Lower leg skin (tissue), 4 donors: ENCODE results near the gene TFEB. TPM values are rescaled to one million over a fixed set of nuclear protein-coding genes. Genes with fewer than 3 reads are reported as not detected.

ENCODE experiments used
- DNase-seq, 2 donors: peaks; one replicate each; pipeline ENCODE4 v3.0.0-alpha.2; 2019; ENCODE audit warnings: low spot score in 2 of 2
- H3K4me3 ChIP-seq: fragments of 200-600 bp; sonication (generic); 2 replicates; pipeline ENCODE4 v1.5.1; 2017; ENCODE audit warnings: mild to moderate bottlenecking, low read depth; ENCODE audit not compliant: poor library complexity, severe bottlenecking
- POLR2A ChIP-seq, 2 donors: fragments of 450-650 bp; IDR thresholded peaks; one replicate each; pipeline ENCODE4 v1.6.1; 2016 to 2017; ENCODE audit warnings: antibody characterized with exemption in 2 of 2, mild to moderate bottlenecking in 1 of 2, moderate library complexity in 1 of 2
- WGBS, 2 donors: methylation state at CpG; one replicate each; pipeline ENCODE4 v1.1.5; 2018; 5-methylcytosine and 5-hydroxymethylcytosine counted together
- intact Hi-C: fragments of 100-400 bp; cut with DNase I; formaldehyde crosslinking; loops from one replicate; pipeline ENCODE4 v1.15.0; 2023; ENCODE audit warnings: low total_unique reads
- total RNA-seq, 4 donors: library from RNA; depleted of rRNA; stranded (reverse); fragments of >200 nt; gene quantifications; one replicate each; pipeline ENCODE4 v1.1.0, GENCODE V29; 2016
- TF ChIP-seq, protein P1 (sequence below), 3 donors: fragments of 450-650 bp; IDR thresholded peaks; one replicate each; pipeline ENCODE4 v1.5.1; 2016; ENCODE audit warnings: antibody characterized with exemption in 3 of 3, mild to moderate bottlenecking in 3 of 3, moderate library complexity in 2 of 3

Gene TFEB
- total RNA-seq, 4 donors from 2014 or later: 20.2 to 38.3 (median 26.0) TPM

DNA sequence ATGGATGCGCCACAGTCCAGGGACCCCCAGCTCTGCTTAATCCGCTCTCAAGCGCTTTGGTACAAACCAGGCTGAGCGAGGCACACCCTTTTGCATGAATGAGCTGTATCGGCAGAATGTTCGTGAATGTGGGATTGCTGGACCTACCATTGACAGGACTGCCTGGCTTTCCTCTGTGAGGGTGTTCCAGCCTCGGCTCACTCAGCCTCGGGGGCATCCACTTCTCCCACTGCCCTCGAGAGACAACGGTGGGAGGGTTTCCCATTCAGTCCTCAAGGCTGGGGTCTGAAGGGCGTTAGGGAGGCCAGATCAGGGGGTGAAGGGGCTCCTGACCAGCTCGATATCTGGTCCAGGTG lies 79.8 kb downstream of the TFEB start:
- no peak overlapping the region for H3K4me3 ChIP-seq
- WGBS, 2 donors: 61 to 68% methylated on average over 11 to 12 of the region's 12 CpGs
- no peak for TF ChIP-seq POLR2A (IDR thresholded peaks at IDR 0.05)
- TF ChIP-seq, protein P1, sequence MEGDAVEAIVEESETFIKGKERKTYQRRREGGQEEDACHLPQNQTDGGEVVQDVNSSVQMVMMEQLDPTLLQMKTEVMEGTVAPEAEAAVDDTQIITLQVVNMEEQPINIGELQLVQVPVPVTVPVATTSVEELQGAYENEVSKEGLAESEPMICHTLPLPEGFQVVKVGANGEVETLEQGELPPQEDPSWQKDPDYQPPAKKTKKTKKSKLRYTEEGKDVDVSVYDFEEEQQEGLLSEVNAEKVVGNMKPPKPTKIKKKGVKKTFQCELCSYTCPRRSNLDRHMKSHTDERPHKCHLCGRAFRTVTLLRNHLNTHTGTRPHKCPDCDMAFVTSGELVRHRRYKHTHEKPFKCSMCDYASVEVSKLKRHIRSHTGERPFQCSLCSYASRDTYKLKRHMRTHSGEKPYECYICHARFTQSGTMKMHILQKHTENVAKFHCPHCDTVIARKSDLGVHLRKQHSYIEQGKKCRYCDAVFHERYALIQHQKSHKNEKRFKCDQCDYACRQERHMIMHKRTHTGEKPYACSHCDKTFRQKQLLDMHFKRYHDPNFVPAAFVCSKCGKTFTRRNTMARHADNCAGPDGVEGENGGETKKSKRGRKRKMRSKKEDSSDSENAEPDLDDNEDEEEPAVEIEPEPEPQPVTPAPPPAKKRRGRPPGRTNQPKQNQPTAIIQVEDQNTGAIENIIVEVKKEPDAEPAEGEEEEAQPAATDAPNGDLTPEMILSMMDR (IDR thresholded peaks at IDR 0.05): no peak
- no peak for DNase-seq
- intact Hi-C loops: no loop called here

DNA sequence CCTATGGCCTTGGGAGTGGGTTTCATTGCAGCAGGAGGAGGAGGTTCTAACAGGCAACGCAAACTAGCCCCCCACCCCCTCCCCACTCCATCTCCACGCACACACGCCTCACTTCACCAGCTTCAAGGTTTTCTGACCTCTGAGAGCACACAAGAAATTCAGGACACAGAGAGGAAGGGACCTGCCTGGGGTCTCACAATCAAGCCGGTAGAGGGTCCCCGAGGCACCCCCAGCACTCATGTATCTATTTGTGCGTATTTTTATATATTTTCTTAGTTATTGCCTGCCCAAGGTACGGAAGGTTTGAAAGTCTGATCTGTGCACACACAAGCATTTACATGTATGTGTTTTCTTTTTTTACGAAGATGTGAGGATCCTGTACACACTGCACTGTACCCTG lies 80.2 kb downstream of the TFEB start:
- TF ChIP-seq, protein P1 (IDR thresholded peaks at IDR 0.05): no peak
- no peak for TF ChIP-seq POLR2A (IDR thresholded peaks at IDR 0.05)
- DNase-seq: no peak
- intact Hi-C loops: no loop called here
- H3K4me3 ChIP-seq: no peak overlapping the region
- 88 to 91% methylated on average over 8 of the region's 8 CpGs for WGBS, 2 donors

DNA sequence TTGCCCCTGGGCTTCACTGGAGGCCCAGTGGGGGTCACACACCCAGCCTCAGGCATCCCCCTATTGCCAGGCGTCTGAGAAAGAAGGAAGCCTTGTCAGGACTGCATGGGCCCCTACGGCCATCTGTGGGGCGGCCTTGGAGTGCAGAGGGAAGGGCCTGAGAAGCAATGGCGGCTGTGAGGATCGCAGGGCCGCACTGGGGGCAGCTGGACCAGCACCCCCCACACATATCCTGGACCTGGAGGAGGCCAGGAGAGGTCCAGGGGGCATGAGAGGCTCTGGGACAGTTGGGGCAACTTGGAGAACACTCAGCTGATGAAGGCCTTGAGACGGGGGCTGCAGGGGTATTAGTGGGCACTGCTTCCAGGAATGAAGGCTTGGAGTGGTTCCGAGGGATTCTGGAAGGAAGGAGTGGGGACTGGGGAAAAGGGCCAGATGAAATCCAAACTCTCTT lies 80.7 kb downstream of the TFEB start:
- H3K4me3 ChIP-seq: no peak overlapping the region
- intact Hi-C loops: no loop called here
- no peak for DNase-seq
- WGBS, 2 donors: 70 to 86% methylated on average over 8 of the region's 8 CpGs
- no peak for TF ChIP-seq POLR2A (IDR thresholded peaks at IDR 0.05)
- TF ChIP-seq, protein P1 (IDR thresholded peaks at IDR 0.05): no peak

DNA sequence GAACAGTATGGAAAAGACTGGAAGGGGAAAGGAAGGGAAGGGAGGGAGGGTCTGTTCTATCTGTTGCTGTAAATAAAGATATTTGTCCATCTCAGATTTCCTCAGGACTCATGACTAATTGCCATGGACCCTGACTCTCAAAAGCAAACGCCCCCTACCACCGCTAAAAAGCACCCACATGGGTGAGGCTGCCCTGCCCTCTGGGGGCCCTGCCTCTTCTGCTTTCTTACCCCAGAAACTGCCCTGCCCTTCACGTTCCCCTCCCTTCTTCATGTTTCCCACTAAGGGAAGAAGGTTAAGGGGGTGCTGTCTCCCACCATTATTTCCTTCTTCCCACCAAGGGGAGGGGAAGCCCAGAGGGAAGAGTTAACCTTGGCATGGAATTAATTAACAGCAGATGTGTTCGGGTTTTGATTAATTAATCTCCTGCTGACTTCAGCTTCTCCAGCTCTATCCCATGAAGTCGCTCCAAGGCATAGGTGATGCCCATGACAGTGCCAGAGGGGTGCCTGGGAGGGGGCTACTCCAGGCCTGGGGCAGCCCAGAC lies 81.2 kb downstream of the TFEB start:
- intact Hi-C loops: no loop called here
- TF ChIP-seq, protein P1 (IDR thresholded peaks at IDR 0.05): no peak
- TF ChIP-seq POLR2A (IDR thresholded peaks at IDR 0.05): no peak
- DNase-seq: no peak
- 57 to 71% methylated on average over 5 of the region's 5 CpGs for WGBS, 2 donors
- no peak overlapping the region for H3K4me3 ChIP-seq

DNA sequence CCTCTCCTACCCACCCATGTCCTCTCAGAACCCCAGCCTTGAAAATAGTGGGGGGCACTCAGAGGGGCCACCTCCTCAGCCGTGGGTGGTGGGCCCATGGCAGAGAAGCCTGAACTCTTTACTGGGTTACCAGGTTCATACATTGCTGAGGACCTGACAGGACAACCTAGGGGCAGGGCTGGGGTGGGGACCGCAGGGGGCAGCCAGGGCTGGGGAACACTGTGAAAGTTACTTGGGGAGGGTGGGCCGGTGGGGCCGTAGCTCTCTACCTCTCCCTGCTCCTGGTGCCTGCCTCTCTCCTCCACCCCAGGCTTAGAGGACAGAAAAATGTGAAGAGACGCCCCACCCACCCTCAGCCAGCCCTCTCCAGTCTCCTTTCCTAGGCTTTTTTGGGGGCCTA lies 81.7 kb downstream of the TFEB start:
- no peak for DNase-seq
- H3K4me3 ChIP-seq: no peak overlapping the region
- TF ChIP-seq, protein P1 (IDR thresholded peaks at IDR 0.05): no peak
- no peak for TF ChIP-seq POLR2A (IDR thresholded peaks at IDR 0.05)
- WGBS, 2 donors: 64 to 86% methylated on average over 4 to 5 of the region's 5 CpGs
- intact Hi-C loops: no loop called here
